SK-N-SH treated with all-trans-retinoic acid at 6 μM for 48 hours (cell line): ENCODE data around the gene TRIOBP.

Source experiments
- BACH2 ChIP-seq: fragments of 250-450 bp; sonication (Bioruptor Pico); IDR thresholded peaks from 2 replicates; pipeline ENCODE4 v1.9.0; 2021; ENCODE audit warnings: mild to moderate bottlenecking, borderline replicate concordance
- CSDC2 ChIP-seq: fragments of 250-450 bp; sonication (Bioruptor Pico); IDR thresholded peaks from 2 replicates; pipeline ENCODE4 v1.5.0; 2020; ENCODE audit warnings: mild to moderate bottlenecking, moderate library complexity
- GLIS3 ChIP-seq: fragments of 250-450 bp; sonication (Bioruptor Pico); IDR thresholded peaks from 2 replicates; pipeline ENCODE4 v1.5.0; 2020; ENCODE audit warnings: mild to moderate bottlenecking, moderate library complexity
- OSR1 ChIP-seq: fragments of 250-450 bp; sonication (Bioruptor Pico); IDR thresholded peaks from 2 replicates; pipeline ENCODE4 v1.8.0; 2022; ENCODE audit warnings: moderate library complexity, mild to moderate bottlenecking, inconsistent platforms
- PATZ1 ChIP-seq: fragments of 250-450 bp; sonication (Bioruptor Pico); IDR thresholded peaks from 2 replicates; pipeline ENCODE4 v1.8.0; 2020; ENCODE audit warnings: mild to moderate bottlenecking, moderate library complexity, borderline replicate concordance
- POU6F1 ChIP-seq: fragments of 250-450 bp; sonication (Bioruptor Pico); IDR thresholded peaks from 2 replicates; pipeline ENCODE4 v1.8.0; 2021; ENCODE audit warnings: low read depth, mild to moderate bottlenecking, moderate library complexity, borderline replicate concordance
- PPARA ChIP-seq: fragments of 250-450 bp; sonication (Bioruptor Pico); IDR thresholded peaks from 2 replicates; pipeline ENCODE4 v1.5.0; 2020; ENCODE audit warnings: mild to moderate bottlenecking, borderline replicate concordance
- ZFP3 ChIP-seq: fragments of 250-450 bp; sonication (Bioruptor Pico); IDR thresholded peaks from 2 replicates; pipeline ENCODE4 v1.5.0; 2020; ENCODE audit warnings: mild to moderate bottlenecking, moderate library complexity
- ZFP30 ChIP-seq: fragments of 450-650 bp; formaldehyde crosslinking; IDR thresholded peaks from 2 replicates; pipeline ENCODE4 v1.5.0; 2022; ENCODE audit warnings: mild to moderate bottlenecking, moderate library complexity
- ZNF565 ChIP-seq: fragments of 450-650 bp; formaldehyde crosslinking; conservative IDR thresholded peaks from 2 replicates; pipeline ENCODE4 v1.5.0; 2020; ENCODE audit warnings: low read depth, mild to moderate bottlenecking, moderate library complexity
- ZNF70 ChIP-seq: fragments of 450-650 bp; formaldehyde crosslinking; IDR thresholded peaks from 2 replicates; pipeline ENCODE4 v1.5.0; 2020; ENCODE audit warnings: mild to moderate bottlenecking, moderate library complexity

- no peak for TF ChIP-seq GLIS3 (CRISPR knock-in tag)
- TF ChIP-seq ZFP3, result no peak
- no peak for TF ChIP-seq ZFP30
- no peak for TF ChIP-seq ZNF565 (CRISPR knock-in tag)
- TF ChIP-seq PPARA (CRISPR knock-in tag), result no peak
- TF ChIP-seq OSR1, result no peak
- no peak for TF ChIP-seq ZNF70 (CRISPR knock-in tag)
- no peak for TF ChIP-seq POU6F1 (CRISPR knock-in tag)
- no peak for TF ChIP-seq PATZ1 (CRISPR knock-in tag)
- no peak for TF ChIP-seq CSDC2 (CRISPR knock-in tag)
- TF ChIP-seq BACH2 (CRISPR knock-in tag), result no peak
Observed at GRCh38 chr22:37792494-37792893, 95.6 kb downstream of the TRIOBP start.
